ENCODE results near the gene PAX4.

DNA sequence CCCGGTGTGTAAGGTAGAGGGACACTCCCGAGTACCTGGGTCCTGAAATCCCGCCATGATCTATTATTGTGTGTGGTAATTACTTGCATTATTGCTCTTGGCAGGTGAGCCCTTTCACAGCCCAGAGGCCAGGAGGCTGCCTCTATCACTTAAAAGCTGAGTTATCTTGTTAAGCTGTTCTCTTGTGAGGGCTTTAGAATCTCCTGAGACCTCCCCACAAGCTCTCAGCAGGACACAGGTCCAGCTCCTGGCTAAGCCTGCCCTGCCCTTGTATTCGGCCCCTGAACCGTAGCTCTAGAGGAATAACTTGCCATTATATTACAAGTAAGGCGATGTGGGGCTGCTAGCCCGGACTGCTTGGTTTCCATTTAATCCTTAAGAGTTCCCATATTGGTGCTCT is 48.0 kb upstream of the PAX4 start:
- TF ChIP-seq GATA2 (IDR thresholded peaks at IDR 0.05; ENCODE audit: low read depth, low read length): no peak
- no peak for TF ChIP-seq GATA3 (IDR thresholded peaks at IDR 0.05; ENCODE audit: low read depth, low read length)
